ENCODE measurements around the gene SLC39A9. TPM values are rescaled to one million over a fixed set of nuclear protein-coding genes. Genes with fewer than 3 reads are reported as not detected.
A peak's percentile ranks its signal among the peaks of the same experiment; 100 is the strongest.

Gene SLC39A9
- total and polyA plus RNA-seq, 2 of the 13 experiments (the other 11 are each of a cell fraction or from before 2014, with no cell fraction given) = 46.6 to 69.5 TPM

DNA sequence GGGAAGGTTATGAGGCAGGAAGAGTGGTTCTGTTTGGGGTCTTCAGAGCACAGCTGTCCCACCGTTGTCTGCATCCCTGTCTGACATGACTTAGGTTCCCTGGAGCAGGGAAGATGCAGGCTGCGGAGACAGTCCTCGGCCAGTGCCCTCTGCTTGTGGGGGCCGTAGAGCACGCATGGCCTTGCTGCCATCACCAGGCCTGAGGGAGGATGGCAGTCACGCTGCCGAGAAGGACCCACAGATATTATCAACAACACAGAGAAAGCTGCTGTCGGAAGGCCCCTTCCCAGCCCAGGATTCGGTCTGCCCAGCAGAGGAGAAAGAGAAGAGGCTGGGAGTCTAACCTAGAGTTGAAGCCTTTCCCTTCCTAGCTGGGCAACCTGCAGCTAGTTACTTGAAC lies 35.4 kb upstream of the SLC39A9 start (continued):
- TF ChIP-seq, protein P1, sequence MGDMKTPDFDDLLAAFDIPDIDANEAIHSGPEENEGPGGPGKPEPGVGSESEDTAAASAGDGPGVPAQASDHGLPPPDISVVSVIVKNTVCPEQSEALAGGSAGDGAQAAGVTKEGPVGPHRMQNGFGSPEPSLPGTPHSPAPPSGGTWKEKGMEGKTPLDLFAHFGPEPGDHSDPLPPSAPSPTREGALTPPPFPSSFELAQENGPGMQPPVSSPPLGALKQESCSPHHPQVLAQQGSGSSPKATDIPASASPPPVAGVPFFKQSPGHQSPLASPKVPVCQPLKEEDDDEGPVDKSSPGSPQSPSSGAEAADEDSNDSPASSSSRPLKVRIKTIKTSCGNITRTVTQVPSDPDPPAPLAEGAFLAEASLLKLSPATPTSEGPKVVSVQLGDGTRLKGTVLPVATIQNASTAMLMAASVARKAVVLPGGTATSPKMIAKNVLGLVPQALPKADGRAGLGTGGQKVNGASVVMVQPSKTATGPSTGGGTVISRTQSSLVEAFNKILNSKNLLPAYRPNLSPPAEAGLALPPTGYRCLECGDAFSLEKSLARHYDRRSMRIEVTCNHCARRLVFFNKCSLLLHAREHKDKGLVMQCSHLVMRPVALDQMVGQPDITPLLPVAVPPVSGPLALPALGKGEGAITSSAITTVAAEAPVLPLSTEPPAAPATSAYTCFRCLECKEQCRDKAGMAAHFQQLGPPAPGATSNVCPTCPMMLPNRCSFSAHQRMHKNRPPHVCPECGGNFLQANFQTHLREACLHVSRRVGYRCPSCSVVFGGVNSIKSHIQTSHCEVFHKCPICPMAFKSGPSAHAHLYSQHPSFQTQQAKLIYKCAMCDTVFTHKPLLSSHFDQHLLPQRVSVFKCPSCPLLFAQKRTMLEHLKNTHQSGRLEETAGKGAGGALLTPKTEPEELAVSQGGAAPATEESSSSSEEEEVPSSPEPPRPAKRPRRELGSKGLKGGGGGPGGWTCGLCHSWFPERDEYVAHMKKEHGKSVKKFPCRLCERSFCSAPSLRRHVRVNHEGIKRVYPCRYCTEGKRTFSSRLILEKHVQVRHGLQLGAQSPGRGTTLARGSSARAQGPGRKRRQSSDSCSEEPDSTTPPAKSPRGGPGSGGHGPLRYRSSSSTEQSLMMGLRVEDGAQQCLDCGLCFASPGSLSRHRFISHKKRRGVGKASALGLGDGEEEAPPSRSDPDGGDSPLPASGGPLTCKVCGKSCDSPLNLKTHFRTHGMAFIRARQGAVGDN (CRISPR knock-in tag; IDR thresholded peaks at IDR 0.05) = peak; percentile 20; the same call in 1 of the 2 replicates
- TF ChIP-seq RAD21 (CRISPR knock-in tag; IDR thresholded peaks at IDR 0.05) (peak; percentile 39; the same call in 1 of the 2 replicates), RELA (CRISPR knock-in tag; IDR thresholded peaks at IDR 0.05) (no peak), RFX1 (IDR thresholded peaks at IDR 0.05) (no peak), ZSCAN22 (CRISPR knock-in tag; IDR thresholded peaks at IDR 0.05) (no peak), ZSCAN20 (CRISPR knock-in tag; IDR thresholded peaks at IDR 0.05; ENCODE audit: borderline replicate concordance) (no peak), ZBTB21 (CRISPR knock-in tag; IDR thresholded peaks at IDR 0.05) (no peak), STAG1 (CRISPR knock-in tag; IDR thresholded peaks at IDR 0.05) (peak; percentile 74), SMC3 (IDR thresholded peaks at IDR 0.05; ENCODE audit: low read length) (peak; percentile 7; the same call in 1 of the 2 replicates), MAZ (IDR thresholded peaks at IDR 0.05; ENCODE audit: borderline replicate concordance, low read depth, low read length) (0 out of 2 replicates have a peak, but pooled peaks have one; percentile 18), MAZ (CRISPR knock-in tag; IDR thresholded peaks at IDR 0.05; ENCODE audit: low read depth) (no peak), CEBPB (IDR thresholded peaks at IDR 0.05; ENCODE audit: borderline replicate concordance, low read depth, low read length) (no peak)
- TF ChIP-seq, protein P2, sequence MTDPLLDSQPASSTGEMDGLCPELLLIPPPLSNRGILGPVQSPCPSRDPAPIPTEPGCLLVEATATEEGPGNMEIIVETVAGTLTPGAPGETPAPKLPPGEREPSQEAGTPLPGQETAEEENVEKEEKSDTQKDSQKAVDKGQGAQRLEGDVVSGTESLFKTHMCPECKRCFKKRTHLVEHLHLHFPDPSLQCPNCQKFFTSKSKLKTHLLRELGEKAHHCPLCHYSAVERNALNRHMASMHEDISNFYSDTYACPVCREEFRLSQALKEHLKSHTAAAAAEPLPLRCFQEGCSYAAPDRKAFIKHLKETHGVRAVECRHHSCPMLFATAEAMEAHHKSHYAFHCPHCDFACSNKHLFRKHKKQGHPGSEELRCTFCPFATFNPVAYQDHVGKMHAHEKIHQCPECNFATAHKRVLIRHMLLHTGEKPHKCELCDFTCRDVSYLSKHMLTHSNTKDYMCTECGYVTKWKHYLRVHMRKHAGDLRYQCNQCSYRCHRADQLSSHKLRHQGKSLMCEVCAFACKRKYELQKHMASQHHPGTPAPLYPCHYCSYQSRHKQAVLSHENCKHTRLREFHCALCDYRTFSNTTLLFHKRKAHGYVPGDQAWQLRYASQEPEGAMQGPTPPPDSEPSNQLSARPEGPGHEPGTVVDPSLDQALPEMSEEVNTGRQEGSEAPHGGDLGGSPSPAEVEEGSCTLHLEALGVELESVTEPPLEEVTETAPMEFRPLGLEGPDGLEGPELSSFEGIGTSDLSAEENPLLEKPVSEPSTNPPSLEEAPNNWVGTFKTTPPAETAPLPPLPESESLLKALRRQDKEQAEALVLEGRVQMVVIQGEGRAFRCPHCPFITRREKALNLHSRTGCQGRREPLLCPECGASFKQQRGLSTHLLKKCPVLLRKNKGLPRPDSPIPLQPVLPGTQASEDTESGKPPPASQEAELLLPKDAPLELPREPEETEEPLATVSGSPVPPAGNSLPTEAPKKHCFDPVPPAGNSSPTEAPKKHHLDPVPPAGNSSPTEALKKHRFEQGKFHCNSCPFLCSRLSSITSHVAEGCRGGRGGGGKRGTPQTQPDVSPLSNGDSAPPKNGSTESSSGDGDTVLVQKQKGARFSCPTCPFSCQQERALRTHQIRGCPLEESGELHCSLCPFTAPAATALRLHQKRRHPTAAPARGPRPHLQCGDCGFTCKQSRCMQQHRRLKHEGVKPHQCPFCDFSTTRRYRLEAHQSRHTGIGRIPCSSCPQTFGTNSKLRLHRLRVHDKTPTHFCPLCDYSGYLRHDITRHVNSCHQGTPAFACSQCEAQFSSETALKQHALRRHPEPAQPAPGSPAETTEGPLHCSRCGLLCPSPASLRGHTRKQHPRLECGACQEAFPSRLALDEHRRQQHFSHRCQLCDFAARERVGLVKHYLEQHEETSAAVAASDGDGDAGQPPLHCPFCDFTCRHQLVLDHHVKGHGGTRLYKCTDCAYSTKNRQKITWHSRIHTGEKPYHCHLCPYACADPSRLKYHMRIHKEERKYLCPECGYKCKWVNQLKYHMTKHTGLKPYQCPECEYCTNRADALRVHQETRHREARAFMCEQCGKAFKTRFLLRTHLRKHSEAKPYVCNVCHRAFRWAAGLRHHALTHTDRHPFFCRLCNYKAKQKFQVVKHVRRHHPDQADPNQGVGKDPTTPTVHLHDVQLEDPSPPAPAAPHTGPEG (CRISPR knock-in tag; IDR thresholded peaks at IDR 0.05) = no peak
- TF ChIP-seq, protein P3, sequence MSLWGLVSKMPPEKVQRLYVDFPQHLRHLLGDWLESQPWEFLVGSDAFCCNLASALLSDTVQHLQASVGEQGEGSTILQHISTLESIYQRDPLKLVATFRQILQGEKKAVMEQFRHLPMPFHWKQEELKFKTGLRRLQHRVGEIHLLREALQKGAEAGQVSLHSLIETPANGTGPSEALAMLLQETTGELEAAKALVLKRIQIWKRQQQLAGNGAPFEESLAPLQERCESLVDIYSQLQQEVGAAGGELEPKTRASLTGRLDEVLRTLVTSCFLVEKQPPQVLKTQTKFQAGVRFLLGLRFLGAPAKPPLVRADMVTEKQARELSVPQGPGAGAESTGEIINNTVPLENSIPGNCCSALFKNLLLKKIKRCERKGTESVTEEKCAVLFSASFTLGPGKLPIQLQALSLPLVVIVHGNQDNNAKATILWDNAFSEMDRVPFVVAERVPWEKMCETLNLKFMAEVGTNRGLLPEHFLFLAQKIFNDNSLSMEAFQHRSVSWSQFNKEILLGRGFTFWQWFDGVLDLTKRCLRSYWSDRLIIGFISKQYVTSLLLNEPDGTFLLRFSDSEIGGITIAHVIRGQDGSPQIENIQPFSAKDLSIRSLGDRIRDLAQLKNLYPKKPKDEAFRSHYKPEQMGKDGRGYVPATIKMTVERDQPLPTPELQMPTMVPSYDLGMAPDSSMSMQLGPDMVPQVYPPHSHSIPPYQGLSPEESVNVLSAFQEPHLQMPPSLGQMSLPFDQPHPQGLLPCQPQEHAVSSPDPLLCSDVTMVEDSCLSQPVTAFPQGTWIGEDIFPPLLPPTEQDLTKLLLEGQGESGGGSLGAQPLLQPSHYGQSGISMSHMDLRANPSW (CRISPR knock-in tag; IDR thresholded peaks at IDR 0.05; ENCODE audit: borderline replicate concordance) = no peak
- TF ChIP-seq, protein P4, sequence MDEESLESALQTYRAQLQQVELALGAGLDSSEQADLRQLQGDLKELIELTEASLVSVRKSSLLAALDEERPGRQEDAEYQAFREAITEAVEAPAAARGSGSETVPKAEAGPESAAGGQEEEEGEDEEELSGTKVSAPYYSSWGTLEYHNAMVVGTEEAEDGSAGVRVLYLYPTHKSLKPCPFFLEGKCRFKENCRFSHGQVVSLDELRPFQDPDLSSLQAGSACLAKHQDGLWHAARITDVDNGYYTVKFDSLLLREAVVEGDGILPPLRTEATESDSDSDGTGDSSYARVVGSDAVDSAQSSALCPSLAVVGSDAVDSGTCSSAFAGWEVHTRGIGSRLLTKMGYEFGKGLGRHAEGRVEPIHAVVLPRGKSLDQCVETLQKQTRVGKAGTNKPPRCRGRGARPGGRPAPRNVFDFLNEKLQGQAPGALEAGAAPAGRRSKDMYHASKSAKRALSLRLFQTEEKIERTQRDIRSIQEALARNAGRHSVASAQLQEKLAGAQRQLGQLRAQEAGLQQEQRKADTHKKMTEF (CRISPR knock-in tag; IDR thresholded peaks at IDR 0.05) = no peak
- TF ChIP-seq, protein P5, sequence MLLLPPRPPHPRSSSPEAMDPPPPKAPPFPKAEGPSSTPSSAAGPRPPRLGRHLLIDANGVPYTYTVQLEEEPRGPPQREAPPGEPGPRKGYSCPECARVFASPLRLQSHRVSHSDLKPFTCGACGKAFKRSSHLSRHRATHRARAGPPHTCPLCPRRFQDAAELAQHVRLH (CRISPR knock-in tag; IDR thresholded peaks at IDR 0.05; ENCODE audit: borderline replicate concordance, low read depth) = no peak

Data from HepG2 (cell line).